ENCODE results near the gene ACE.

The ACE gene

GRCh38 chr17:63538693-63539595 is 62.1 kb downstream of the ACE start:
- DNase-seq: no peak

GRCh38 chr17:63540590-63540989 is 63.7 kb downstream of the ACE start:
- no peak for DNase-seq

- no peak for DNase-seq
Measured at GRCh38 chr17:63542218-63542545, 65.3 kb downstream of the ACE start.

GRCh38 chr17:63542942-63543821 is 66.3 kb downstream of the ACE start:
- no peak for DNase-seq

- no peak for DNase-seq
Measured at GRCh38 chr17:63543822-63544420, 67.1 kb downstream of the ACE start.

- DNase-seq: no peak
Measured at GRCh38 chr17:63544467-63545301, 67.8 kb downstream of the ACE start.

GRCh38 chr17:63546308-63547082 is 69.6 kb downstream of the ACE start:
- no peak for DNase-seq

- no peak for DNase-seq
Measured at GRCh38 chr17:63547083-63547523, 70.2 kb downstream of the ACE start.

Measured in AML-193 (cell line).